ENCODE data around the gene ELMOD3. TPM values are rescaled to one million over a fixed set of nuclear protein-coding genes. Genes with fewer than 3 reads are reported as not detected.
"Not testable (repeated sequence)": the region's sequence is repeated elsewhere in the genome, so short reads cannot be mapped to it uniquely, and the experiment has no call there.

Gene ELMOD3
- total and polyA plus RNA-seq, 2 experiments from 2014 or later, result 15.3 to 23.8 TPM

- in situ Hi-C loops (cut with MboI), result no loop called here
- Histone ChIP-seq H3K4me1 (ENCODE audit: insufficient read depth) (peaks cover 16% of the 10 kb centered on the region), H3F3A (ENCODE audit: insufficient read depth) (peaks cover 30% of the 10 kb centered on the region), H3K79me2 (ENCODE audit: insufficient read depth) (peaks cover 74% of the 10 kb centered on the region), H4K20me1 (ENCODE audit: insufficient read depth) (no peaks in the 10 kb centered on the region; the same call in 1 of the 2 replicates), H3K4me3 (no peak overlapping the region), H3K36me3 (ENCODE audit: low read depth) (peaks cover 42% of the 10 kb centered on the region), H3K4me2 (ENCODE audit: unreplicated experiment) (peak overlapping the region; percentile 48), H3K9ac (peak overlapping the region; percentile 49), H3K27me3 (replicated peaks; ENCODE audit: insufficient read depth) (no peaks in the 10 kb centered on the region), H3K9me2 (ENCODE audit: insufficient read depth) (no peaks in the 10 kb centered on the region), H2AFZ (no peak overlapping the region), H3K27ac (peak overlapping the region; percentile 83), H3K9me3 (ENCODE audit: low read depth) (no peaks in the 10 kb centered on the region)
- DNase-seq, result peak; percentile 95
- 34 to 35% methylated on average over 11 of the region's 11 CpGs for WGBS, 2 experiments (ENCODE audit: low coverage in 1 of 2, low lambda C conversion rate in 2 of 2, missing lambda C conversion rate in 2 of 2)
- TF ChIP-seq EZH2 (IDR thresholded peaks at IDR 0.05; ENCODE audit: insufficient read depth, poor library complexity, severe bottlenecking), result no peak
- TF ChIP-seq EZH2phosphoT487 (IDR thresholded peaks at IDR 0.05; ENCODE audit: insufficient read depth, low read depth), result no peak
Measured at GRCh38 chr2:85318222-85319074, 36.1 kb upstream of the ELMOD3 start.

GRCh38 chr2:85319796-85320195, 34.8 kb upstream of the ELMOD3 start:
- Histone ChIP-seq H3K9ac (no peak overlapping the region), H4K20me1 (ENCODE audit: insufficient read depth) (no peaks in the 10 kb centered on the region; the same call in 1 of the 2 replicates), H3K9me3 (ENCODE audit: low read depth) (no peaks in the 10 kb centered on the region), H3K36me3 (ENCODE audit: low read depth) (peaks cover 55% of the 10 kb centered on the region), H3K27me3 (replicated peaks; ENCODE audit: insufficient read depth) (no peaks in the 10 kb centered on the region), H3K79me2 (ENCODE audit: insufficient read depth) (peaks cover 83% of the 10 kb centered on the region), H3K9me2 (ENCODE audit: insufficient read depth) (no peaks in the 10 kb centered on the region), H3F3A (ENCODE audit: insufficient read depth) (peaks cover 30% of the 10 kb centered on the region), H3K4me1 (ENCODE audit: insufficient read depth) (peaks cover 15% of the 10 kb centered on the region), H3K4me2 (ENCODE audit: unreplicated experiment) (no peak overlapping the region), H3K27ac (0 out of 2 replicates have a peak overlapping the region, but pooled peaks have one; percentile 83), H2AFZ (no peak overlapping the region), H3K4me3 (no peak overlapping the region)
- no peak for DNase-seq
- WGBS, 2 experiments (ENCODE audit: low coverage in 1 of 2, low lambda C conversion rate in 2 of 2, missing lambda C conversion rate in 2 of 2), result 93 to 96% methylated on average over 3 to 4 of the region's 4 CpGs
- in situ Hi-C loops (cut with MboI), result no loop called here
- no peak for TF ChIP-seq EZH2 (IDR thresholded peaks at IDR 0.05; ENCODE audit: insufficient read depth, poor library complexity, severe bottlenecking)
- no peak for TF ChIP-seq EZH2phosphoT487 (IDR thresholded peaks at IDR 0.05; ENCODE audit: insufficient read depth, low read depth)

- H4K20me1 ChIP-seq (ENCODE audit: insufficient read depth), result no peaks in the 10 kb centered on the region; the same call in 1 of the 2 replicates
- TF ChIP-seq EZH2phosphoT487 (IDR thresholded peaks at IDR 0.05; ENCODE audit: insufficient read depth, low read depth) (no peak), EZH2 (IDR thresholded peaks at IDR 0.05; ENCODE audit: insufficient read depth, poor library complexity, severe bottlenecking) (no peak)
- peaks cover 55% of the 10 kb centered on the region for H3K36me3 ChIP-seq (ENCODE audit: low read depth)
Measured at GRCh38 chr2:85323351-85323987, 31.1 kb upstream of the ELMOD3 start.

GRCh38 chr2:85323988-85324367, 30.6 kb upstream of the ELMOD3 start:
- Histone ChIP-seq H3K36me3 (ENCODE audit: low read depth) (peaks cover 55% of the 10 kb centered on the region), H3K79me2 (ENCODE audit: insufficient read depth) (peaks cover 86% of the 10 kb centered on the region), H3F3A (ENCODE audit: insufficient read depth) (peaks cover 49% of the 10 kb centered on the region), H3K4me1 (ENCODE audit: insufficient read depth) (peaks cover 20% of the 10 kb centered on the region)
- H3K27me3 ChIP-seq (replicated peaks; ENCODE audit: insufficient read depth); H3K4me2 ChIP-seq (ENCODE audit: unreplicated experiment); in situ Hi-C loops (cut with MboI); H3K9me3 ChIP-seq (ENCODE audit: low read depth); H3K4me3 ChIP-seq; H3K9ac ChIP-seq; H2AFZ ChIP-seq; H3K9me2 ChIP-seq (ENCODE audit: insufficient read depth); H3K27ac ChIP-seq; DNase-seq; H4K20me1 ChIP-seq (ENCODE audit: insufficient read depth): not testable (repeated sequence)
- 89 to 92% methylated on average over 11 of the region's 11 CpGs for WGBS, 2 experiments (ENCODE audit: low coverage in 1 of 2, low lambda C conversion rate in 2 of 2, missing lambda C conversion rate in 2 of 2)

More at GRCh38 chr2:85323351-85323987, 31.1 kb upstream of the ELMOD3 start:
- WGBS, 2 experiments (ENCODE audit: low coverage in 1 of 2, low lambda C conversion rate in 2 of 2, missing lambda C conversion rate in 2 of 2), result 69 to 72% methylated on average over 9 of the region's 9 CpGs
- Histone ChIP-seq H3F3A (ENCODE audit: insufficient read depth) (peaks cover 50% of the 10 kb centered on the region), H3K9ac (no peak overlapping the region), H3K27me3 (replicated peaks; ENCODE audit: insufficient read depth) (no peaks in the 10 kb centered on the region), H3K79me2 (ENCODE audit: insufficient read depth) (peaks cover 89% of the 10 kb centered on the region), H2AFZ (no peak overlapping the region), H3K4me1 (ENCODE audit: insufficient read depth) (peaks cover 18% of the 10 kb centered on the region), H3K4me3 (no peak overlapping the region), H3K27ac (no peak overlapping the region), H3K4me2 (ENCODE audit: unreplicated experiment) (no peak overlapping the region), H3K9me2 (ENCODE audit: insufficient read depth) (no peaks in the 10 kb centered on the region), H3K9me3 (ENCODE audit: low read depth) (no peaks in the 10 kb centered on the region)
- in situ Hi-C loops (cut with MboI), result no loop called here
- peak; percentile 11 for DNase-seq

Data from GM23248 (cell line).